ENCODE data around the gene FAAP100.
A peak's percentile ranks its signal among the peaks of the same experiment; 100 is the strongest.

The FAAP100 gene

DNA sequence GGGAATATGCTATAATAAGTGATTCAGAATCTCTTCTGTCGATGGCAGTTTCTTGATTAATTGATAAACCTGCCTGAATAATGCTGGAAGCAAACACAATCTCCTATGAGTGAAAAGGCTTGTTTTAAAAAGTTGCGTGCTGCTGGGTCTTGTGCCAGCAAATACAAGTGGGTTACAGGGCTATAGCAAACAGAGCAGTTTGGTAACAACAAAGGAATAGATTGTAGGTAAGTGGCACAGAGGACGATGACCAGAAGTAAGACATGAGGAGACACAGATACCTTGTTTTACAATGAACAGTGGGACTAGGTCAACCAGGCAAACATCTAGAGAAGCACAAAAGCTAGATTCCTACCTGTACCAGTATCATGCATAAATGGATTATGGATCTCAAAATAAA lies 23.7 kb upstream of the FAAP100 start:
- DNase-seq: no peak

DNA sequence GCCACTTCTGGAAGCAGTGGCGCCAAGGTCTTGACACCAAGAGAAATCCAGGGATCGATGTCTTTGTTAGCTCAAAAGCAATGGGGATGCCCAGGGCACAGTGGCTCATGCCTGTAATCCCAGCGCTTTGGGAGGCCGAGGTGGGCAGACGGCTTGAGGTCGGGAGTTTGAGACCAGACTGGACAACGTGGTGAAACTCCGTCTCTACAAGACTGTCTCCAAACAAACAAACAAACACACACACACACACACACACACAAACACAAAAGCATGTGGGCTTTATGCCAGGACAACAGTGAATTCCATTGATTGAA lies 22.4 kb upstream of the FAAP100 start:
- DNase-seq: no peak

DNA sequence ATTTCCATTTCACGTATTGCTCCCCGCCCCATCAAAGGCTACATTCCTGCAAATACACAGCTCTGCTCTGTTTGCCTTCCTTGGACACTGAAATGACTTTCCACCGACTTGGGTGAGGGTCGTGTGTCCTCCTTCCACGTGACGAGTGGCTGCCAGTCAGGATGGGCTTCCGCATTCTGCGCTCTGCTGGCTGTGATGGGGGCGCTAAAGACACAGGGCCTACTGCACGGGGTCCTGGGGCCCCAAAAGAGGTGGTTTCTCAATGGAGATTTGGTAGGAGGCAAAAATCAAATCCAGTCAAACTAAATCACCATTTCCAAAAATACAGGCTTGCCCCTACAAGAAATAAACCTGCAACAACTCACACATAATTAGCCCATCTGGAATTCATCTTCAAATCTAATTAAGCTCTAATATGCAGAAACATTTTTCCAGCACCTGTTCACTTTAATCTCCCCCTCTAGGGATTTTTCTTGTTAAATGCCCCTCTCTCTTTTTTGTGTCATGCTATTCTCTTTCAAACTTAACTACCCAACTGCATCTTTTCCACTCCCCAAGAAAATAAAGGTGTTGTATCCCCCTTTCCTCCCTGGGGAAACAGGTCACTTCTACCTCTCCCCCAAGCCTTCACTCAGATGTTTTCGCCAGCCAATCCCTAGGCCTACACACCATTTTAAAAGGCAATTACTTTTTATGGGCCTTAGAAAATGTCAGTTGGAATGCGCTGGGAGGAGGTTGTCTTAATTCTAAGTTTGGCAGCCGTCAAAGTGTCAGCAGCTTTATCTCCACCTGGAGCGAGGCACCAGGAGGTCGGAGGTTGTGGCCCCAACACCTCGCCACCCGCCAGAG lies 21.9 kb upstream of the FAAP100 start:
- no peak for DNase-seq

GRCh38 chr17:81572563-81573168 lies 20.5 kb upstream of the FAAP100 start:
- DNase-seq: no peak

DNA sequence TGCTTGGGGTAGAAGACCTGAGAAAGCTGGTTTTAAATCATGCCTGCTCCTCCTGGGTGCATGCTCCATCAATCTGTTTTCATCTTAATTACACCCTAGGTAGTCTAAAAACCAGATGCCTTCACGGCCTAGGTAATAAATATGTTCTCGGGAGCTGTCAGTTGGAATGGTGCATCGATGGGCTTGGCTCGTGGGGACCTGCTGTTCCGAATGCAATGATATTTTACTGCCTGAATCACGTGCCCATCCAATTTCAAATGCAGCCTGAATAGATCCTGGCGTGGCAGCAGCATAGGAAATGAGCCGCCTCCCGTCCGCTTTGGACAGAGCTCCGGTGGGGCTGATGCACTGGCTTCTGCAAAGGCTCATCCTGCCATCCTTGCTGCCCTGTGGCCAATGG lies 18.8 kb upstream of the FAAP100 start:
- no peak for DNase-seq

- no peak for DNase-seq
These were observed 17.9 kb upstream of the FAAP100 start for GRCh38 chr17:81569986-81570514.

- no peak for DNase-seq
These were observed 16.3 kb upstream of the FAAP100 start for GRCh38 chr17:81568416-81568815.

- no peak for DNase-seq
These were observed 15.0 kb upstream of the FAAP100 start for GRCh38 chr17:81567191-81567590.

DNA sequence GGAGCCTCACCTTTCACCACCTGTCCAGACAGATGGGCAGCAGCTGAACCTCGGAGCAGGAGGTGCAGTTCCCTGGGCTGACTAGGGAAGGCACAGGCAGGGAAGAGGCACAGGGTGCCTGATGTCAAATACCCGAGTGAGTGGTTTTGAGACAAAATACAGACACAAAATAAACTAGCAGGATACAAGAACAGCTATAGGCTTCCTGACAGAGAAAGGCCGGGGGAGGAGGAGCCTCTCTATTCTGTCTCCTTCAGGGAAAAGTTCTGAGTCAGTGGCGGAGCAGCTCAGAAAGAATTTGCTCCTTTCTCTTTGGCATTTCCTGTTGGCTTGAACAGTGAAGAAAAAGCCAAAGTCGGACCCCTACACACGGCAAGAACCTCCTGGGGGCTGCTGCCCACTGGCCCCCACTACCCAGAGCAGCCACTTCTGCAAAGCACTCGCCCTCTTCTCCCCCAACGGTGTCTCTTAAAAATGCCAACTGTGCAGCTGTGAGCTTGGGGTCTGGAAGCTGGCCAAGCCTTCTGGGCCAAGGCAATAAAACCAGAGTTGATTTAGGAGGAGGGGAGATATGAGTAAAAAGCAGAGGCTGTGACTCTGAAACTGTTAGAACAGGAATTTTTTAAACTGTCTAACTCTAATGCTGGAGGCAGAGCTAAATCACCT lies 14.4 kb upstream of the FAAP100 start:
- no peak for DNase-seq

DNA sequence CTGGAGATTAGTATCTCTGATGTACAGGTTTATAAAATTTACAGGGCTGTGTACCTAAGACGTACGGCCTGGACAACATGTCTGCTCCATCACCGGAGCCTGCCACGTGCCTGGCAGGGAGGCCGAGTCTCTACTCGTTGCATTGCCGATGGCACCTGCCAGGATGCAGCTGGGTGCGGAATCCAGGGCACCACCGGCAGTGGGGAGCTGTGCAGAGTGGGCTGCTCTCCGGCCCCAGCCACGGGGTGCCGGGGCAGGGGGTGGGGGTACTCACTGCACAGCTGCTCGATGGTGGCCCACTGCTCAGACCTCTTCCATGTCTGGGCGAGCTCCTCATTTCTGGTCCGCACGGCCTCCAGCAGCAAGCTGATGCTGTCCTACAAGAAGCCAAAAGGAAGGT lies 13.1 kb upstream of the FAAP100 start:
- DNase-seq: no peak

GRCh38 chr17:81564778-81565177 lies 12.6 kb upstream of the FAAP100 start:
- DNase-seq: no peak

GRCh38 chr17:81563861-81564586 lies 11.9 kb upstream of the FAAP100 start:
- no peak for DNase-seq

- no peak for DNase-seq
These were observed 9.3 kb upstream of the FAAP100 start for GRCh38 chr17:81561494-81561885.

GRCh38 chr17:81558941-81559806 lies 7.0 kb upstream of the FAAP100 start:
- DNase-seq: no peak

DNA sequence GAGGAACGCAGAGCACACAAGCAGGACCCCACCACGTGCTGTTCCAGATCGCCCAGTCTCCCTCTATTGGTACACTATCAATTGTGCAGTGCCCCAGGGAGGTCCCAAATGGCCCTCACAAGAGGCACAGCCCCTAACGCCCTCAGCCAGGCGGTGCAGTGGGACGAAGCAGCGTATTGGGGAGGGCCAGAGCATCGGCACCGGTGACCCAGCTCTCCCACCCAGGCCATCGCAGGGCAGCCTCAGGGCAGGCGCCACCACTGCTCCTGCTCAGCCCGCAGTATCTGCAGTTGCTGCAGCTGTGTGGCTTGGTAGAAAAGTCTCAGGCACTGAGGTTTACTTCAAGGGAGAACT lies 5.9 kb upstream of the FAAP100 start:
- DNase-seq: no peak

DNA sequence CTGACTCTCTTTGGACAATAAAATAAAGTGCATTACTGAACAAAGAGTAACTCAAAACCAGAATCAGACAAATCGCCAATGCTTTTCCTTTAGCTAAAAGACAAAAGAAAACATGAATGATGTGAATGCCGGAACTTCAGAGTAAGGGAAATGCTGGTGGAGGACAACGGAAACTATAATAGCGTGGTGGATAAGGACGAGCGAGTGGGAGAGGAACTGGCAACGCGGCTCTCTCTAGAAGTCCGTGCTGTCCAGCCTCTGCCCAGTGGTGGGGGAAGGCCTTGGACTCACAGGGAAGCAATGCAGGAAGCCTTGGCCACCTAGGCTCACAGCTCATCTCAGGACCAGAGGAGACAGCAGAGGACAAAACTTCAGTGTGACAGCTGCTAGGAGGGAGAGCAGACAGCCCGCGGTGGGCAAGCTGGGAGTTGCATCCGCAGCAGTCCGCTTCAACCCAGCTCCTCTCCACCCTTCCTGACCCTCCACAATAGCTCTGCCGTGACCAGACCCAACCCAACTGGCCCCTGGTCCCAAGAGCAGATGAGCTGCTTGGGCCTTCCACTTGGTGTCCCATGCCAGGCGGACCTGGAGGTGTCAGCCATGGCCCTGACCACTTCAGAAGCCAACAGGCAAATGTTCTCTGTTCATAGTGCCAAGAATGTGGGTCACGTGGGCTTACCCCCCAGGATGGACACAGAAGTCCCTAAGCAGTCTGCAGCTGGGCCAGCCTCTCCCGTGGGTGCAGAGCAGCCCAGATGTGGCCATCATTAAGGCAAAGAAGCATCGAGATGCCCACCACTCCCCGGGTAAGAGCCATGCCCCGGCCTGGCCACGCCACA lies 5.3 kb upstream of the FAAP100 start:
- DNase-seq: no peak

DNA sequence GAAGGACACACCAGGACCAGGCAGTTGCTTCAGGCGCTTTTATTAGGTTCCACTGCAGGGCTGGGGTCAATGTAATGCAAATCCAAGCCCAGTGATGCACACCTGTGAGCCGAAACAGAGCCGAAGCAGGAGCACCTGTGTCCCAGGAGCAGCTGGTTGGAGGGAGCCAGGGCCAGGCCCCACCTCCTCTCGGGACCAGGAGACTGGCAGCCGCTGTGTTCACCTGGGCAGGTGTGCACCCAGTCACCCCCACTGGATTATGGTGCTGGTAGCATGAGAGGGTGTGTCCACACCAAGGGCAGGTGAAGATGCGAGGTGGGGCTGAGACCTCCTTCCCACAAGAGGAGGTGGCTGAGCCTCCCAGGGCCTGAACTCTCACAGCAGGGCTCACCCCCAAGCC lies 4.7 kb upstream of the FAAP100 start:
- no peak for DNase-seq

GRCh38 chr17:81556175-81556691 lies 4.1 kb upstream of the FAAP100 start:
- no peak for DNase-seq

DNA sequence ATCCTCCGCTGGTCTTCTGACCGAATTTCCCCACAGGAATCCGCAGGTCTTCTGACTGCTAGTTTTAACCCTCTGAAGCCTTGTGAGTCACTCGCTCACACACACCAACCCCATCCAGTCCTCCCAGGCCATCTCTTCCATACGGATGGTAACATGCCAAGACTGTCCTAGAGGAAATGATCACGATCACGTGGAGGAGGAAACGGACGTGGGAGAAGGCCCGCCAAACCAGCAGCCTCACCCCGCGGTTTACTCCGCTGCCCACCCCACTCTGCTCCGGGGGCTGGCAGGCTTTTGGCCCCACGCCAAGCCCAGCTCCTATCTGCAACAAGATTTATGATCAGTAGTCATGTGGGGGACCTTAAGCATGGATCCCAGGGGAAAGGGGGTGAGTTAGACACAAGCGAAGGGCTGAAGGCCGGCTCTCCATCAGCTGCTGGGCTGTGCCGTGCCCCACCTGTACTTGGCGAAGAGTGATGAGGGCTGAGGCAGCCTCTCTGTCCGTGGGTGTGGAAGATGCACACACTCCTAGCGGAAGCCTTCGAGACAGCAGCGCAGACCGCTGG lies 1.5 kb upstream of the FAAP100 start:
- no peak for DNase-seq

DNA sequence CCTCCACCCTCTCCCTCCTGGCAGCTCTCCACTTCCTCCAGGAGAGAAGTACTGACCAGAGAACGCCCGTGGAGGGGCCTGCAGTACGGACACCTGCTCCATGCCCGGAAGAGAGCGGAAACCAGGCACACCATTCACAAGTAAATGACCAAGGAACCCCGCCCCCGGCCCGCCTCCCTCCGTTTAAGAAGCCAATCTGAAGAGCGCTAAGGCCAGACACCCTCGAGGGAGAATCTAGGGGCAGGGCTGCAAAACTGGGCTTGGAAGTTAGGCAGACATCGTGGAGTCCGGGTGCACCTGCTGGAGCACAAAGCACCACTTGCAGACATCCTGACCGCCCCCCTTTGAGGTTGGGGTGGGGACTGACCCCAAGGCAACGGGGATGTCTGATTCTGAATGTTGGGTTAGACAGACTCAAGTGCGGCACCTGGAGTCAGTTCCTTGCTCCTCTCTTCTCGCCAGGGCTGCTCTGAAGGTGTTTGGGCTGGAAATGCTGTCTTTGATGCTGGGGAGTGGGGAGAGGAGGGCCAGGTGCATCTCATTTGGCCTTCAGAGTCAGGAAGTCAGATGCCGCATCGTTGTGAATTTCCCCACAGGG lies 964 bp upstream of the FAAP100 start:
- DNase-seq: peak; percentile 78
